K562 (cell line): ENCODE results near the gene RABEPK. TPM values are rescaled to one million over a fixed set of nuclear protein-coding genes. Genes with fewer than 3 reads are reported as not detected.

Experiments
- CC2D1A ChIP-seq: fragments of 450-650 bp; IDR thresholded peaks from 2 replicates; pipeline ENCODE4 v1.6.1; 2017; ENCODE audit warnings: mild to moderate bottlenecking
- CHCHD3 ChIP-seq: fragments of 250-450 bp; sonication (Bioruptor Pico); IDR thresholded peaks from 2 replicates; pipeline ENCODE4 v2.1.2; 2022; ENCODE audit warnings: mild to moderate bottlenecking
- CHD4 ChIP-seq: fragments of 200-600 bp; sonication (generic); IDR thresholded peaks from 3 replicates; pipeline ENCODE4 v1.6.1; 2012; ENCODE audit warnings: low read depth, mild to moderate bottlenecking, mixed read lengths, low read length, inconsistent platforms; ENCODE audit not compliant: insufficient read depth, insufficient replicate concordance, poor library complexity, severe bottlenecking
- CREB1 ChIP-seq, 2 experiments: sonication (generic) in 1 of 2; formaldehyde crosslinking in 1 of 2; IDR thresholded peaks; 2 replicates each; pipeline versions ENCODE4 v1.6.1 to v1.8.0; 2012 to 2022; ENCODE audit warnings: inconsistent platforms in 1 of 2, mild to moderate bottlenecking in 1 of 2, missing genetic modification reagents in 1 of 2, moderate library complexity in 1 of 2
- CSDE1 ChIP-seq, 2 experiments: fragments of 450-650 bp; IDR thresholded peaks; 2 replicates each; pipeline ENCODE4 v1.6.1; 2016; ENCODE audit warnings: mild to moderate bottlenecking in 1 of 2
- CTCF ChIP-seq, 3 experiments: IDR thresholded peaks in 2 of 3; conservative IDR thresholded peaks in 1 of 3; 2 replicates each; pipeline ENCODE4 v1.5.1; 2011 to 2012; ENCODE audit warnings: low read length in 3 of 3, mild to moderate bottlenecking in 3 of 3, control low read depth in 2 of 3, improper control_type of control experiment in 1 of 3, inconsistent platforms in 1 of 3, low read depth in 1 of 3, mixed read lengths in 1 of 3, moderate library complexity in 1 of 3; ENCODE audit not compliant: insufficient read depth in 2 of 3
- HMG20B ChIP-seq: fragments of 250-450 bp; sonication (Bioruptor Pico); IDR thresholded peaks from 2 replicates; pipeline ENCODE4 v1.5.0; 2021; ENCODE audit warnings: mild to moderate bottlenecking
- MYBL2 ChIP-seq, 2 experiments: fragments of 450-650 bp in 1 of 2; sonication (generic) in 1 of 2; formaldehyde crosslinking in 1 of 2; IDR thresholded peaks; 2 replicates each; pipeline versions ENCODE4 v1.6.1 to v1.8.1; 2017 to 2022; ENCODE audit warnings: borderline replicate concordance in 1 of 2, inconsistent platforms in 1 of 2, low read depth in 1 of 2, mild to moderate bottlenecking in 1 of 2, missing genetic modification reagents in 1 of 2, moderate library complexity in 1 of 2
- NR1H2 ChIP-seq: sonication (generic); formaldehyde crosslinking; IDR thresholded peaks from 2 replicates; pipeline ENCODE4 v1.4.0; 2020; ENCODE audit warnings: mild to moderate bottlenecking, missing genetic modification reagents
- RBFOX2 ChIP-seq: fragments of 200-400 bp; formaldehyde crosslinking; IDR thresholded peaks from 2 replicates; pipeline ENCODE4 v1.6.1; 2017; ENCODE audit warnings: low read depth, mild to moderate bottlenecking, low read length, moderate library complexity
- SMAD4 ChIP-seq: fragments of 250-450 bp; sonication (Bioruptor Pico); conservative IDR thresholded peaks from 2 replicates; pipeline ENCODE4 v1.8.0; 2021; ENCODE audit warnings: inconsistent platforms, mild to moderate bottlenecking, moderate library complexity
- SMARCB1 ChIP-seq: IDR thresholded peaks from 2 replicates; pipeline ENCODE4 v1.6.1; 2011; ENCODE audit warnings: improper control_type of control experiment, low read depth; ENCODE audit not compliant: insufficient read length
- SP1 ChIP-seq: sonication (generic); formaldehyde crosslinking; IDR thresholded peaks from 2 replicates; pipeline ENCODE4 v1.8.1; 2022; ENCODE audit warnings: mild to moderate bottlenecking, missing genetic modification reagents
- TEAD4 ChIP-seq, 2 experiments: sonication (generic) in 1 of 2; formaldehyde crosslinking in 1 of 2; IDR thresholded peaks; 2 replicates each; pipeline versions ENCODE4 v1.6.1 to v1.8.0; 2012 to 2022; ENCODE audit warnings: borderline replicate concordance in 1 of 2, inconsistent platforms in 1 of 2, low read length in 1 of 2, mild to moderate bottlenecking in 1 of 2, missing genetic modification reagents in 1 of 2
- XRCC3 ChIP-seq: fragments of 450-650 bp; IDR thresholded peaks from 2 replicates; pipeline ENCODE4 v1.6.1; 2017; ENCODE audit warnings: mild to moderate bottlenecking, moderate library complexity
- ZBTB8A ChIP-seq: fragments of 450-650 bp; IDR thresholded peaks from 2 replicates; pipeline ENCODE4 v1.6.1; 2018; ENCODE audit warnings: mild to moderate bottlenecking, moderate library complexity; ENCODE audit not compliant: partially characterized antibody
- ZNF146 ChIP-seq: IDR thresholded peaks from one replicate; pipeline ENCODE4 v1.6.1; 2018; ENCODE audit warnings: missing compliant biosample characterization; ENCODE audit not compliant: unreplicated experiment
- ZNF324 ChIP-seq: fragments of 250-450 bp; sonication (Bioruptor Pico); IDR thresholded peaks from 2 replicates; pipeline ENCODE4 v1.4.0; 2020; ENCODE audit warnings: mild to moderate bottlenecking
- ZNF639 ChIP-seq, 2 experiments: fragments of 200-800 bp in 1 of 2; sonication (Bioruptor generic) in 1 of 2; sonication (generic) in 1 of 2; formaldehyde crosslinking in 1 of 2; IDR thresholded peaks in 1 of 2; conservative IDR thresholded peaks in 1 of 2; 2 replicates each; pipeline versions ENCODE4 v1.5.0 to v1.6.1; 2016 to 2020; ENCODE audit warnings: missing compliant biosample characterization in 1 of 2, missing genetic modification characterization in 1 of 2, missing genetic modification reagents in 1 of 2
- polyA plus RNA-seq, 8 experiments: library from polyadenylated mRNA; depleted of rRNA in 4 of 8; stranded (reverse) in 5 of 8; unstranded in 3 of 8; fragments of >200 nt; fragmentation: Nextera tagmentation in 2 of 8; fragmentation: Illumina TruSeq in 1 of 8; extraction: Ambion mirVana in 2 of 8; extraction: Trizol in 1 of 8; gene quantifications; 2 replicates each; pipeline versions ENCODE4 v1.2.1 to v1.2.3, GENCODE V29; 2011 to 2014; ENCODE audit warnings: inconsistent platforms in 1 of 8, missing spikeins in 1 of 8
- total RNA-seq, 7 experiments: library from RNA; depleted of rRNA in 6 of 7; stranded (reverse); fragments of >200 nt in 6 of 7; fragmentation: Illumina TruSeq in 2 of 7; extraction: Trizol in 2 of 7; gene quantifications; 2 replicates each; pipeline versions ENCODE4 v1.2.1 to v1.2.3, GENCODE V29; 2011 to 2021; ENCODE audit warnings: low replicate concordance in 1 of 7
- TF ChIP-seq, protein P1 (sequence below): fragments of 450-650 bp; IDR thresholded peaks from 2 replicates; pipeline ENCODE4 v1.6.1; 2016; ENCODE audit warnings: missing biosample characterization, missing genetic modification characterization
- TF ChIP-seq, protein P2 (sequence below): fragments of 450-650 bp; formaldehyde crosslinking; conservative IDR thresholded peaks from 2 replicates; pipeline ENCODE4 v1.4.0; 2022; ENCODE audit warnings: mild to moderate bottlenecking, missing genetic modification characterization

The RABEPK gene
- total and polyA plus RNA-seq, 9 of the 15 experiments (the other 6 are each of a cell fraction or from before 2014, with no cell fraction given): 38.3 to 113 (median 52.8) TPM

DNA sequence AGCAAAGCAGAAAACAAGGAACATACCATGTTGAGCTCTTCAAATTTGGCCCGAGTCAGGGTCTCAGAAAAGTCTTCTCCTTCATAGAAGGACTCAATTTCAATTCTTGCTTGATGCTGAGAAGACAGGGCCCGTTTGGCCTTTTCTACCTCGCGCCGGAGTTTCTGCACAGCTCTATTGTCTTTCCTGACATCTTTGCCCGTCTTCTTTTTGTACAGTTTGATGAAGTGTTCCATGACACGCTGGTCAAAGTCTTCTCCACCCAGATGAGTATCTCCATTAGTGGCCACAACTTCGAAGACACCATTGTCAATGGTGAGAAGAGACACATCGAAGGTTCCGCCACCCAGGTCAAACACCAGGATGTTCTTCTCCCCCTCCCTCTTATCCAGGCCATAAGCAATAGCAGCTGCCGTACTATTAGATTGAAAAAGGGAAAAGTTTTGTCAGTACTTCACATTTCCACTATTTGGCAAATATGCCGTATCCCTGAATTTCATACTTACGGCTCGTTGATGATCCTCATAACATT is 38.6 kb downstream of the RABEPK start (continued):
- TF ChIP-seq CTCF (IDR thresholded peaks at IDR 0.05 in 2 of 3, conservative IDR thresholded peaks at IDR 0.05 in 1 of 3; ENCODE audit: insufficient read depth in 2 of 3, low read depth in 1 of 3, low read length in 3 of 3) (no peak), CHD4 (no peak), SP1 (CRISPR knock-in tag) (peak; percentile 37; the same call in 1 of the 2 replicates), CSDE1 (IDR thresholded peaks at IDR 0.05) (no peak), MYBL2 (IDR thresholded peaks at IDR 0.05; ENCODE audit: low read depth) (no peak), MYBL2 (CRISPR knock-in tag; IDR thresholded peaks at IDR 0.05; ENCODE audit: borderline replicate concordance) (no peak), SMARCB1 (no peak), CREB1 (IDR thresholded peaks at IDR 0.05) (no peak), CREB1 (CRISPR knock-in tag; IDR thresholded peaks at IDR 0.05) (0 out of 2 replicates have a peak, but pooled peaks have one; percentile 13), ZNF324 (CRISPR knock-in tag) (no peak), HMG20B (CRISPR knock-in tag) (no peak), CHCHD3 (no peak), NR1H2 (CRISPR knock-in tag) (no peak), RBFOX2 (no peak; the same call in 1 of the 2 replicates), TEAD4 (IDR thresholded peaks at IDR 0.05; ENCODE audit: low read length) (no peak), TEAD4 (CRISPR knock-in tag; IDR thresholded peaks at IDR 0.05; ENCODE audit: borderline replicate concordance) (no peak), SMAD4 (no peak), ZBTB8A (no peak), ZNF146 (CRISPR knock-in tag) (no peak), ZNF639 (CRISPR knock-in tag; conservative IDR thresholded peaks at IDR 0.05 in 1 of 2, IDR thresholded peaks at IDR 0.05 in 1 of 2) (no peak), XRCC3 (no peak), CC2D1A (no peak)
- TF ChIP-seq, protein P1, sequence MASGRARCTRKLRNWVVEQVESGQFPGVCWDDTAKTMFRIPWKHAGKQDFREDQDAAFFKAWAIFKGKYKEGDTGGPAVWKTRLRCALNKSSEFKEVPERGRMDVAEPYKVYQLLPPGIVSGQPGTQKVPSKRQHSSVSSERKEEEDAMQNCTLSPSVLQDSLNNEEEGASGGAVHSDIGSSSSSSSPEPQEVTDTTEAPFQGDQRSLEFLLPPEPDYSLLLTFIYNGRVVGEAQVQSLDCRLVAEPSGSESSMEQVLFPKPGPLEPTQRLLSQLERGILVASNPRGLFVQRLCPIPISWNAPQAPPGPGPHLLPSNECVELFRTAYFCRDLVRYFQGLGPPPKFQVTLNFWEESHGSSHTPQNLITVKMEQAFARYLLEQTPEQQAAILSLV (tag): no peak
- TF ChIP-seq, protein P2, sequence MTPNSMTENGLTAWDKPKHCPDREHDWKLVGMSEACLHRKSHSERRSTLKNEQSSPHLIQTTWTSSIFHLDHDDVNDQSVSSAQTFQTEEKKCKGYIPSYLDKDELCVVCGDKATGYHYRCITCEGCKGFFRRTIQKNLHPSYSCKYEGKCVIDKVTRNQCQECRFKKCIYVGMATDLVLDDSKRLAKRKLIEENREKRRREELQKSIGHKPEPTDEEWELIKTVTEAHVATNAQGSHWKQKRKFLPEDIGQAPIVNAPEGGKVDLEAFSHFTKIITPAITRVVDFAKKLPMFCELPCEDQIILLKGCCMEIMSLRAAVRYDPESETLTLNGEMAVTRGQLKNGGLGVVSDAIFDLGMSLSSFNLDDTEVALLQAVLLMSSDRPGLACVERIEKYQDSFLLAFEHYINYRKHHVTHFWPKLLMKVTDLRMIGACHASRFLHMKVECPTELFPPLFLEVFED (CRISPR knock-in tag): no peak
